Colonic mucosa (tissue), 4 donors: ENCODE results near the gene MAP3K19. TPM values are rescaled to one million over a fixed set of nuclear protein-coding genes. Genes with fewer than 3 reads are reported as not detected.
"Not testable (repeated sequence)": the region's sequence is repeated elsewhere in the genome, so short reads cannot be mapped to it uniquely, and the experiment has no call there.

Source experiments
- DNase-seq: peaks from one replicate; pipeline ENCODE4 v3.0.0-alpha.2; 2020
- H3K27ac ChIP-seq: fragments of 200-600 bp; one replicate; pipeline ENCODE4 v1.8.0; 2021
- H3K27me3 ChIP-seq: fragments of 200-600 bp; one replicate; pipeline ENCODE4 v1.8.0; 2021
- H3K36me3 ChIP-seq: fragments of 200-600 bp; one replicate; pipeline ENCODE4 v1.8.0; 2021
- H3K4me1 ChIP-seq: fragments of 200-600 bp; one replicate; pipeline ENCODE4 v1.8.0; 2021; ENCODE audit warnings: mild to moderate bottlenecking
- H3K4me3 ChIP-seq: fragments of 200-600 bp; one replicate; pipeline ENCODE4 v1.8.0; 2021
- H3K9ac ChIP-seq, 2 donors: one replicate each; pipeline ENCODE4 v1.7.0; 2013; ENCODE audit warnings: control low read depth in 2 of 2, low read depth in 2 of 2, low read length in 2 of 2
- H3K9me3 ChIP-seq: fragments of 200-600 bp; one replicate; pipeline ENCODE4 v1.8.0; 2021
- intact Hi-C: fragments of 100-400 bp; cut with DNase I; formaldehyde crosslinking; loops from one replicate; pipeline ENCODE4 v1.14.1; 2022
- total RNA-seq, 2 donors: library from RNA; stranded (reverse); fragmentation: NEBNext Ultra II Directional in 1 of 2; extraction: Animal tissue kit (Norgen Biotek cat#: 25700) in 1 of 2; gene quantifications; one replicate each; pipeline ENCODE4 v1.2.1, GENCODE V29; 2021
- TF ChIP-seq, protein P1 (sequence below): fragments of 200-600 bp; IDR thresholded peaks from one replicate; pipeline ENCODE4 v1.8.0; 2022; ENCODE audit warnings: antibody characterized with exemption, mild to moderate bottlenecking
- donor health status: healthy.
- donor health status: DM: no; HTN: no; CAD: no.
- donor health status: DM: no; HTN: no; CAD: no.

The MAP3K19 gene
- total RNA-seq, 2 donors from 2014 or later, result not detected

GRCh38 chr2:135050684-135051083 is 3.4 kb upstream of the MAP3K19 start:
- Histone ChIP-seq H3K9me3 (no peaks in the 10 kb centered on the region), H3K9ac (no peak overlapping the region), H3K4me1 (no peaks in the 10 kb centered on the region), H3K4me3 (no peak overlapping the region), H3K36me3 (no peaks in the 10 kb centered on the region), H3K27me3 (no peaks in the 10 kb centered on the region), H3K27ac (no peak overlapping the region)
- intact Hi-C loops, result no loop called here
- TF ChIP-seq, protein P1, sequence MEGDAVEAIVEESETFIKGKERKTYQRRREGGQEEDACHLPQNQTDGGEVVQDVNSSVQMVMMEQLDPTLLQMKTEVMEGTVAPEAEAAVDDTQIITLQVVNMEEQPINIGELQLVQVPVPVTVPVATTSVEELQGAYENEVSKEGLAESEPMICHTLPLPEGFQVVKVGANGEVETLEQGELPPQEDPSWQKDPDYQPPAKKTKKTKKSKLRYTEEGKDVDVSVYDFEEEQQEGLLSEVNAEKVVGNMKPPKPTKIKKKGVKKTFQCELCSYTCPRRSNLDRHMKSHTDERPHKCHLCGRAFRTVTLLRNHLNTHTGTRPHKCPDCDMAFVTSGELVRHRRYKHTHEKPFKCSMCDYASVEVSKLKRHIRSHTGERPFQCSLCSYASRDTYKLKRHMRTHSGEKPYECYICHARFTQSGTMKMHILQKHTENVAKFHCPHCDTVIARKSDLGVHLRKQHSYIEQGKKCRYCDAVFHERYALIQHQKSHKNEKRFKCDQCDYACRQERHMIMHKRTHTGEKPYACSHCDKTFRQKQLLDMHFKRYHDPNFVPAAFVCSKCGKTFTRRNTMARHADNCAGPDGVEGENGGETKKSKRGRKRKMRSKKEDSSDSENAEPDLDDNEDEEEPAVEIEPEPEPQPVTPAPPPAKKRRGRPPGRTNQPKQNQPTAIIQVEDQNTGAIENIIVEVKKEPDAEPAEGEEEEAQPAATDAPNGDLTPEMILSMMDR, result no peak
- no peak for DNase-seq

DNA sequence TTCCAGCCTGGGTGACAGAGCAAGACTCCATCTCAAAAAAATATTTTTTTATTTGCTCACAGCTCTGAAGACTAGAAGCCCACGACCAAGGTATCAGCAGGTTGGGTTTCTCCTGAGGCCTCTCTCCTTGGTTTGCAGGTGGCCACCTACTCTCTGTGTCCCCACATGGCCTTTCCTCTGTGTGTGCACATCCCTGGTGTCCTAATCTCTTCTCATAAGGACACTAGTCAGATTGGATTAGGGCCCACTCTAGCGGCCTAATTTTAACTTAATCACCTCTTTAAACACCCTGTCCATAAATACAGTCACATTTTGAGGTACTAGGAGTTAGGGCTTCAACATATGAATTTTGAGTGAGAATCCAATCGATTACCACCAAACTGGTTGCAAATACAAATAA is 2.9 kb upstream of the MAP3K19 start:
- intact Hi-C loops, result no loop called here
- Histone ChIP-seq H3K4me1 (no peaks in the 10 kb centered on the region), H3K9me3 (no peaks in the 10 kb centered on the region), H3K36me3 (no peaks in the 10 kb centered on the region), H3K4me3 (no peak overlapping the region), H3K9ac (no peak overlapping the region), H3K27ac (no peak overlapping the region), H3K27me3 (no peaks in the 10 kb centered on the region)
- TF ChIP-seq, protein P1, result no peak
- no peak for DNase-seq

GRCh38 chr2:135048122-135048521 is 875 bp upstream of the MAP3K19 start:
- Histone ChIP-seq H3K4me1 (no peaks in the 10 kb centered on the region), H3K9me3 (no peaks in the 10 kb centered on the region), H3K27ac (no peak overlapping the region), H3K36me3 (no peaks in the 10 kb centered on the region), H3K9ac (no peak overlapping the region), H3K27me3 (no peaks in the 10 kb centered on the region), H3K4me3 (no peak overlapping the region)
- DNase-seq, result no peak
- intact Hi-C loops, result no loop called here
- TF ChIP-seq, protein P1, result no peak

GRCh38 chr2:135043345-135043744 is 3.9 kb downstream of the MAP3K19 start:
- Histone ChIP-seq H3K9ac (no peak overlapping the region), H3K36me3 (no peaks in the 10 kb centered on the region), H3K4me1 (no peaks in the 10 kb centered on the region), H3K9me3 (no peaks in the 10 kb centered on the region), H3K27ac (no peak overlapping the region), H3K4me3 (no peak overlapping the region), H3K27me3 (no peaks in the 10 kb centered on the region)
- TF ChIP-seq, protein P1, result no peak
- DNase-seq, result no peak
- intact Hi-C loops, result no loop called here

DNA sequence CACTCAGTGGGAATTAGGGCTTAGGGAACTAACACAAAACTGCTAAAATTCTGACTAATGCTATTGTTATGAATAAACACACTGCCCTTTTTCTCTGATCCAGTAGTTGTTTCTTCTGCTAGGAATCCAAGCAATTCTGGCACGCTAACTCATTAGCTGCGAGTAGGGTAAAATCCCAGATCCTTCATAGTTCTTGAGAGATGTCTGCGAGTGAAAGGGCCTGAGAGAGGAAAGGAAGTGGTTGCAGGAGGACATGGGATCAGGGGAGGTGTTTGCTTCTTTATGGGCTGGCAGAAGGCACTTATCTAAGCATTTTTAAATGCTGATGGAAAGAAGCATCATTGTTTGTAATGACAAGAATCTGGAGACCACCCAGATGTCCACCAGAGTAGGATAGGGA is 9.4 kb downstream of the MAP3K19 start:
- Histone ChIP-seq H3K27ac (no peak overlapping the region), H3K27me3 (no peaks in the 10 kb centered on the region), H3K9me3 (no peaks in the 10 kb centered on the region), H3K36me3 (no peaks in the 10 kb centered on the region), H3K4me1 (no peaks in the 10 kb centered on the region), H3K4me3 (no peak overlapping the region), H3K9ac (no peak overlapping the region)
- DNase-seq, result no peak
- TF ChIP-seq, protein P1, result no peak
- intact Hi-C loops, result no loop called here

DNA sequence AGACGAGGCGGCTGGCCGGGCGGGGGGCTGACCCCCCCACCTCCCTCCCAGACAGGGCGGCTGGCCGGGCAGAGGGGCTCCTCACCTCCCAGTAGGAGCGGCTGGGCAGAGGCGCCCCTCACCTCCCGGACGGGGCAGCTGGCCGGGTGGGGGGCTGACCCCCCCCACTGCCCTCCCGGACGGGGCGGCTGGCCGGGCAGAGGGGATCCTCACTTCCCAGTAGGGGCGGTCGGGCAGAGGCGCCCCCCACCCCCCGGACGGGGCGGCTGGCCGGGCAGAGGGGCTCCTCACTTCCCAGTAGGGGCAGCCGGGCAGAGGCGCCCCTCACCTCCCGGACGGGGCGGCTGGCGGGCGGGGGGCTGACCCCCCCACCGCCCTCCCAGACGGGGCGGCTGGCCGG is 14.0 kb downstream of the MAP3K19 start:
- DNase-seq, H3K27me3 ChIP-seq, H3K36me3 ChIP-seq, H3K4me1 ChIP-seq, H3K9me3 ChIP-seq, H3K27ac ChIP-seq, intact Hi-C loops, H3K9ac ChIP-seq, H3K4me3 ChIP-seq: not testable (repeated sequence)
